ENCODE measurements around the gene DAAM1. TPM values are rescaled to one million over a fixed set of nuclear protein-coding genes. Genes with fewer than 3 reads are reported as not detected.

The DAAM1 gene
- polyA plus RNA-seq, 1 of the 3 experiments (the other 2 are of a cell fraction), result 5.1 TPM

GRCh38 chr14:59325906-59326305 lies 137.4 kb downstream of the DAAM1 start:
- H3K79me2 ChIP-seq (ENCODE audit: insufficient read depth), result no peaks in the 10 kb centered on the region
- no peaks in the 10 kb centered on the region for H4K20me1 ChIP-seq (ENCODE audit: insufficient read depth)
- H3K9me2 ChIP-seq, result no peaks in the 10 kb centered on the region
- H3K27me3 ChIP-seq (ENCODE audit: insufficient read depth), result no peaks in the 10 kb centered on the region
- ChIA-PET CTCF (no interaction called here), POLR2A (no interaction called here)
- H3K4me2 ChIP-seq, result no peak overlapping the region
- H2AFZ ChIP-seq (ENCODE audit: low read depth), result no peak overlapping the region
- no peak overlapping the region for H3K9ac ChIP-seq
- no peak overlapping the region for H3K4me3 ChIP-seq (ENCODE audit: low read depth in 2 of 2, low read length in 1 of 2)
- TF ChIP-seq MEF2A (IDR thresholded peaks at IDR 0.05; ENCODE audit: borderline replicate concordance, low read depth), result no peak
- TF ChIP-seq NFIC (IDR thresholded peaks at IDR 0.05; ENCODE audit: borderline replicate concordance), result no peak
- no peak for TF ChIP-seq NRF1 (IDR thresholded peaks at IDR 0.05; ENCODE audit: low read depth, low read length)
- TF ChIP-seq IRF3 (IDR thresholded peaks at IDR 0.05; ENCODE audit: low read depth, low read length), result no peak
- TF ChIP-seq RAD21 (IDR thresholded peaks at IDR 0.05; ENCODE audit: low read length), result no peak
- no peak for TF ChIP-seq ELF1 (IDR thresholded peaks at IDR 0.05)
- TF ChIP-seq EP300 (IDR thresholded peaks at IDR 0.05; ENCODE audit: borderline replicate concordance in 1 of 2, low read depth in 1 of 2, low read length in 1 of 2), result no peak
- no peak for TF ChIP-seq GATA2 (CRISPR knock-in tag; IDR thresholded peaks at IDR 0.05)
- no peak for TF ChIP-seq FOSL2 (IDR thresholded peaks at IDR 0.05; ENCODE audit: borderline replicate concordance, low read depth)
- no peak for TF ChIP-seq SIN3A (IDR thresholded peaks at IDR 0.05; ENCODE audit: borderline replicate concordance, low read depth, low read length)
- no peak for TF ChIP-seq RFX5 (IDR thresholded peaks at IDR 0.05; ENCODE audit: low read length)
- TF ChIP-seq PBX3 (IDR thresholded peaks at IDR 0.05), result no peak
- no peak for TF ChIP-seq MXI1 (IDR thresholded peaks at IDR 0.05; ENCODE audit: low read depth, low read length)
- no peak for TF ChIP-seq TEAD4 (IDR thresholded peaks at IDR 0.05; ENCODE audit: borderline replicate concordance, insufficient read depth)
- no peak for TF ChIP-seq CHD2 (IDR thresholded peaks at IDR 0.05; ENCODE audit: low read length, partially characterized antibody)
- 100% methylated on average over 2 of the region's 2 CpGs for WGBS (ENCODE audit: low lambda C conversion rate)
- no peak for DNase-seq
- H3K36me3 ChIP-seq (replicated peaks in 1 of 2; ENCODE audit: control insufficient read depth in 1 of 2, insufficient read depth in 2 of 2, low read length in 1 of 2), result peaks cover 31 to 37% of the 10 kb centered on the region in 2 experiments
- no peak overlapping the region for H3K27ac ChIP-seq (ENCODE audit: low read depth in 2 of 2, low read length in 1 of 2)
- H3K4me1 ChIP-seq (ENCODE audit: control insufficient read depth in 1 of 2, insufficient read depth in 2 of 2, low read depth in 1 of 2, low read length in 1 of 2), result peaks cover 0 to 9% of the 10 kb centered on the region in 2 experiments; a peak in 2 of 4 replicates
- no peaks in the 10 kb centered on the region for H3K9me3 ChIP-seq
- H3F3A ChIP-seq (replicated peaks; ENCODE audit: insufficient read depth), result peaks cover 15% of the 10 kb centered on the region

DNA sequence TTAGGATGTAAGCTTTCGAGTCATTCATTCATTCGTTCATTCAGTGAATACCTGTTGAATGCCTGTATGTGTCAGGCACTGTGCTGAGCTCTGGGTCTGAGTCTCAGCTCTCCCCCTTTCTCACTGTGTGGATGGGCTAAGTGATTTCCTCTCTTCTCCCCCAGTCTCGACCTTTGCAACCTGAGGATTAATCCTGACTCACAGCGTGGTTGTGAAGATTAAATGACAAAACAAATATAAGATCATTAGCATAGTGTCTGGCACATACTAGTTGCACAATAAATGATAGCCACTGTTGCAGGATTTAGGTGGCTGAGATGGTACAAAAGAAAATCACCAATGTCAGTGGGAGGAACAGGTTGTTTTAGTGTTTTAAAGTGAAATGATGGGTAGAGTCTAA lies 140.0 kb downstream of the DAAM1 start:
- DNase-seq, result no peak
- ChIA-PET POLR2A (no interaction called here), CTCF (no interaction called here)
- Histone ChIP-seq H3K4me3 (ENCODE audit: low read depth in 2 of 2, low read length in 1 of 2) (no peak overlapping the region), H2AFZ (ENCODE audit: low read depth) (no peak overlapping the region), H3K27me3 (ENCODE audit: insufficient read depth) (no peaks in the 10 kb centered on the region), H3K27ac (ENCODE audit: low read depth in 2 of 2, low read length in 1 of 2) (no peak overlapping the region), H3K9me2 (no peaks in the 10 kb centered on the region), H3K4me2 (no peak overlapping the region), H3K36me3 (replicated peaks in 1 of 2; ENCODE audit: control insufficient read depth in 1 of 2, insufficient read depth in 2 of 2, low read length in 1 of 2) (peaks cover 39 to 54% of the 10 kb centered on the region in 2 experiments), H3F3A (replicated peaks; ENCODE audit: insufficient read depth) (peaks cover 10% of the 10 kb centered on the region), H4K20me1 (ENCODE audit: insufficient read depth) (no peaks in the 10 kb centered on the region), H3K9me3 (no peaks in the 10 kb centered on the region), H3K9ac (no peak overlapping the region), H3K4me1 (ENCODE audit: control insufficient read depth in 1 of 2, insufficient read depth in 2 of 2, low read depth in 1 of 2, low read length in 1 of 2) (peaks cover 3 to 11% of the 10 kb centered on the region in 2 experiments; a peak in 3 of 4 replicates), H3K79me2 (ENCODE audit: insufficient read depth) (no peaks in the 10 kb centered on the region)
- TF ChIP-seq, protein P1, sequence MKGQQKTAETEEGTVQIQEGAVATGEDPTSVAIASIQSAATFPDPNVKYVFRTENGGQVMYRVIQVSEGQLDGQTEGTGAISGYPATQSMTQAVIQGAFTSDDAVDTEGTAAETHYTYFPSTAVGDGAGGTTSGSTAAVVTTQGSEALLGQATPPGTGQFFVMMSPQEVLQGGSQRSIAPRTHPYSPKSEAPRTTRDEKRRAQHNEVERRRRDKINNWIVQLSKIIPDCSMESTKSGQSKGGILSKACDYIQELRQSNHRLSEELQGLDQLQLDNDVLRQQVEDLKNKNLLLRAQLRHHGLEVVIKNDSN (IDR thresholded peaks at IDR 0.05; ENCODE audit: borderline replicate concordance, low read depth), result no peak
- 84% methylated on average over 4 of the region's 4 CpGs for WGBS (ENCODE audit: low lambda C conversion rate)
